Thyroid gland (tissue), 4 donors: ENCODE data around the gene BCL2L1.

Experiments used
- CTCF ChIP-seq, 6 experiments: fragments of 200-600 bp in 3 of 6; fragments of 450-650 bp in 3 of 6; sonication (generic) in 3 of 6; IDR thresholded peaks; one replicate each; pipeline ENCODE4 v1.5.1; 2016 to 2019; ENCODE audit warnings: antibody characterized with exemption in 6 of 6, mild to moderate bottlenecking in 2 of 6, inconsistent platforms in 1 of 6, moderate library complexity in 1 of 6
- POLR2A ChIP-seq, 2 donors: fragments of 450-650 bp; IDR thresholded peaks; one replicate each; pipeline ENCODE4 v1.6.1; 2017; ENCODE audit warnings: antibody characterized with exemption in 2 of 2, mild to moderate bottlenecking in 2 of 2, moderate library complexity in 1 of 2

- TF ChIP-seq CTCF (IDR thresholded peaks at IDR 0.05) (no peak), POLR2A (IDR thresholded peaks at IDR 0.05) (no peak)
These were observed 42.1 kb upstream of the BCL2L1 start for GRCh38 chr20:31764641-31765305.
